KBM-7 (cell line): ENCODE measurements around the gene TRAK1.

ENCODE experiments used
- DNase-seq: peaks from one replicate; pipeline ENCODE4 v3.0.0-alpha.2; 2015
- in situ Hi-C: fragments of 300-500 bp; cut with MboI; formaldehyde crosslinking; loops from 2 replicates; pipeline ENCODE4 v1.14.3; 2020; ENCODE audit warnings: low sequenced_read_pairs, low pct_unique_long_range_greater_than_20kb, mixed read lengths

TRAK1 gene

DNA sequence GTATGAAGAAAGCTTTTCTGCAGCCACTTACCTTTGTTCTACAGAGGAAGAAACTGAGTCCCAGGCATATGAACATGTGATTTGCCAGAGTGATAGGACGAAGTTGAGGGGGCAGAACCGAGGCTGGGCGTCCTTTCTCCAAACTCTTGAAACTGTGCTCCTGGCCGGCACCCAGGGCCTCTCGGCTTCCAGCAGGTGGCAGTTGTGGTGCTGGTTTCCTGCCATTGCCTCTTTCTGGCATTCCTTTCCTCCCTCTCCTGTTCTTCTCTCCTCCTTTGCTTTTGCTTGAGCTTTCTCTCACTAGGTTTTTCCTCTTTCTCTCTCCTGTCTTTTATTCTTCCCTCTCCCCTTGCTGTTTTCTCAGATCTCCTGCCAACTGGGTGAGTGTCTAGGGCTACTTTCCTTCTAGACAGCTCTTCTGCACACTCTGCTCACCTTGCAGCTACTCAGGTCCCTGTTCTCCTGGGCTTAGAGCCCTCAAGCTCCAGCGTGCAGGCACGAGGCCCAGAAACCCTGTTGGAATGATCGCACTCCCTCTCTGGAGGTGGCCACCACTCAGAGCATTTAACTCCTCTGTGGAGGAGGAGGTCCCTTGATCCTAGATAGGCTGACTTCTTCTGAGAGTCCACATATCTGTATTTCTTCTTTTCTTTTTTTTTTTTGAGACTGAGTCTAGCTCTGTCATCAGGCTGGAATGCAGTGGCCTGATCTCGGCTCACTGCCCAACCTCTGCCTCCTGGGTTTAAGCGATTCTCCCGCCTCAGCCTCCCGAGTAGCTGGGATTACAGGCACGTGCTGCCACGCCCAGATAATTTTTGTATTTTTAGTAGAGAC lies 26.2 kb downstream of the TRAK1 start:
- in situ Hi-C loops = loop anchor here (25.0 kb wide), 1 partner anchor 320 kb away; no protein-coding TSS in a partner anchor

DNA sequence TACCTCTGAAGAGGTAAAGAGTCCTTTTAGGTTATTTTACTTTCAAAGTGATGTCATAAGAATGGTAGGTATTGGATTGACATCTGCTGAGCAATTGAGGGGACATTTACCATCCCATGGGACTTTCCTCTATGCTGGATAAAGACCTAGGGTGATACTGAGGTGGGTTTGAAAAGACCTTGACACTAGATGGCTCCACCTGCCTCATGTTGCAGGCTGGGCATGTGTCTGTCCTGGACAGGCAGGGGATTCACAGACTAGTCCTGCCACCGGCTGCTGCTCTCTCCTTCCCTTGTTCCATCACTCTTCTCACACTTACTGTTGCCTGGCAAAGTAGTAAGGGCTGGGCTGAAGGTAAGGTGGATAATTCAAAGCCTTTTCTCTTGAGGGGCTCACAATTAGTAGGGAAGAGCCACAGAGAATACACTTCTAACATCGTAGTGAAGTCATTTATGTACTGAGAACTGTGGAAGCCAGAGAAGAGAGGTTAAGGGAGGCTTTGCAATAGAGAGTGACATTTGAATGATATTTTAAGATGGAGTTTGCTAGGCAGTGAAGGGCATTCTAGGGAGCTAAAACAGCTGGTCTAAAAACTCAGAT lies 27.7 kb downstream of the TRAK1 start:
- in situ Hi-C loops = loop anchor here (25.0 kb wide), 1 partner anchor 318 kb away; no protein-coding TSS in a partner anchor
- DNase-seq = peak; percentile 67

More for the DNA sequence above, 26.2 kb downstream of the TRAK1 start:
- no peak for DNase-seq

DNA sequence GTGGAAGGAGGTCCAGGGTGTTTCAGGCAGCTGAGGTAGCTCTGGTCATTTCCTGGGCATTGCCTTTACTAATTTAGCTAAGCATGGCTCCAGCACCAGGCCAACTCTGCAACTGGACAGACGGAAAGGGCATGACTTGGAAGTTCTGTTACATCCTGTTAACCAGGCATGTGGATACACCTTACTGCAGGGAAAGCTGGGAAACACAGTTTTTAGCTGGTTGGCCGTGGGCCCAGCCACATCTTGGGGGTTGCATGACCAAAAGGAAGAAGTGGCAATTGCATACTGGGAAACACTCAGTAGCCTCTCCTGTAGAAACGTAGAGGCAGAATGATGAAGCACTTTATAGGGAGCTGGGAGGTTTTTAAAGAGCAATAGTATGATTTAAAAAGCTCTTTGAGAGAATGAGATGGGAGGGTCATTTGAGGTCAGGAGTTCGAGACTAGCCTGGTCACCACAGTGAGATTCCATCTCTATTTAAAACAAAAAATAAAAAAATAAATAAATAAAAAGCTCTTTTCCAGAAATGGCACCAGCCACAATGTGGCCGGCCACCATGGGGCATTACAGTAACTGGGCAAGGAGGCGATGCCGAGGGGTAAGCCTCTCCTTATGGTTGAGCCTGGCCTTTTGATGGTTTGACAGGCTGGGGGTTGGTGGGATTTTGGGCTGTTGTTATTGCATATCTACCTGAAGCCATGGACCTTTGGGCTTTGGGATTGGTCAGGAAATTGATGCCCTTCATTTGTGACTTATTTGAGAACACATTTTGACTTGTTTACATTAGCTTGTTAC lies 28.6 kb downstream of the TRAK1 start:
- DNase-seq = peak; percentile 38
- in situ Hi-C loops = loop anchor here (25.0 kb wide), 1 partner anchor 318 kb away; no protein-coding TSS in a partner anchor

DNA sequence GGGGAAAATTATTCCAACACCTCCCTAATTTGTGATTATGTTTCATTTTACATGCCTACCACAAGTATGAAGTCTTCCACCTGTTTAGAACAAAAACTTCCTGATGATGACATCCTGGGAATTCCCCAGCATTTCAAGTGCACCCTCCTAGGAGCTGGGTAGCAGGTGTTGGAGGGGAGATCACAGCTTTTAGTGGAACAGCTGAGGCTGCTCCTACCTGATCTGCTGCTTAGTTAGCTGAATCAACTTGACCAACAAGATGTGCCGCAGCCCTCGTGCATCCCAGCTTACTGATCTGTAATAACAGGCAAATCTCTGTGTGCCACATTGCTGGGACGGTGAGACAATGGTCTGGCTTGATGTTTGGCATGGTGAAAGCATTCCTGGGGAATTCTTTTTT lies 29.7 kb downstream of the TRAK1 start:
- DNase-seq = no peak
- in situ Hi-C loops = loop anchor here (25.0 kb wide), 1 partner anchor 316 kb away; no protein-coding TSS in a partner anchor

DNA sequence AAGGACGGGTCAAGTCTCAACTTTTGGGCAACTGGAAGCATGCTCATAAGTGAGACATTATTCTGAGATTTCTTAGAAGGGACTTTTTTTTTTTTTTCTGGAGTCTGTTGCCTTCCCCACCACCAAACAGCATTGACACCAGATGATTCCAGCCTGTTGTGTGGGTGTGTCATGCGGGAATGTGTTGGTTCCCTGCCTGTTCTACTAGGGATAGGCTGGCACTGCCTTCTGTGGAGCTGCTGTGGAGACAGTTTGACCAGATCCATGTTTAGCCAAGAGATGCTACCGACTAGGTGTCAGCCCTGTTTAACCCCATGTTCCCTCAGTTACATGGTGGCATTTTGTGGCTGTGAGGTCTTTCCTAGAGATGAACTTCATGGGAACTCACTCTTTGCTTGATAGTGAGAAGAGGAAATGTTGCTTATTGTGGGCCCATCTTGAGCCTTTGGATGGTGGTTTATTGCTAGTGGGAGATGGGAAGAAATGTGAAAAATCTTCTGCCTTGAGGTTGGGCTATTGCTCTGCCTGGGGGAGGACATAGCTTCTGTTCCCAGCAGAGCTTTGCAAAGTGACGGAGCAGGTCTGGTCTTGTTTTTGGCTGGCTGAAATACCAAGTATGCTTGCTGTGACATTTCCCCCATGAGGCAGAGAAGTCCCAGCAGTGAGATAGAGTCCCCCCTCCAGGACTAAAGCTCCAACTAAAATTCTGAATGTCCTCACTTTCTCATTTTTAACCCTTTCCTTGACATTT lies 31.3 kb downstream of the TRAK1 start:
- DNase-seq = no peak
- in situ Hi-C loops = loop anchor here (25.0 kb wide), 1 partner anchor 315 kb away; no protein-coding TSS in a partner anchor

DNA sequence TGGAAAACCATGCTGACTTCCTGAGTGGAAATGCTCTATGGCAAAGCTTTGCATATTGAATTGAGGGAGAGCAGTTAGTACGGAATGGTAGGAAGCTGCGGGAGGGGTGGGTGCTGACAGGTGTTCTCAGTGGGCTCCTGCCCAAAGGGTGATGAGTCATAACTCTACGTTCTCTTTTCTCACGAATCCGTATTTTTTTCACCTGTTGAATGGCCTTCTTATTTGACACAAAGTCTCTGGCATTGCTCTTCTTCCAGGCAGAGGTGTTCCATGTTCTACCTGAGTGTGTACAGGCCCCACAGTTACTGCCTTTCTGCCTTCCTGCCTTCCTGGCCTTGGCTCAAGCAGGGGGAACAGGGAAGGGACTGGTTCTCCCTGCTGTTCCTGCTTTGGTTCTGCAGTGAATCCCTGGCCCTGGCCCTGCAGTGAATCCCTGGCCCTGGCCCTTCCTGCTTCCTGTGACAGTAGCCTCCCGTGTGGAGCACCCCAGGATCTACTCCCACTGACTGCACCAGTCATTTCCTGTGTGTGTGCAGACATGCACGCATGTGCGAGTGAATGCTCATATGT lies 31.9 kb downstream of the TRAK1 start:
- DNase-seq = no peak
- in situ Hi-C loops = loop anchor here (25.0 kb wide), 1 partner anchor 314 kb away; no protein-coding TSS in a partner anchor

DNA sequence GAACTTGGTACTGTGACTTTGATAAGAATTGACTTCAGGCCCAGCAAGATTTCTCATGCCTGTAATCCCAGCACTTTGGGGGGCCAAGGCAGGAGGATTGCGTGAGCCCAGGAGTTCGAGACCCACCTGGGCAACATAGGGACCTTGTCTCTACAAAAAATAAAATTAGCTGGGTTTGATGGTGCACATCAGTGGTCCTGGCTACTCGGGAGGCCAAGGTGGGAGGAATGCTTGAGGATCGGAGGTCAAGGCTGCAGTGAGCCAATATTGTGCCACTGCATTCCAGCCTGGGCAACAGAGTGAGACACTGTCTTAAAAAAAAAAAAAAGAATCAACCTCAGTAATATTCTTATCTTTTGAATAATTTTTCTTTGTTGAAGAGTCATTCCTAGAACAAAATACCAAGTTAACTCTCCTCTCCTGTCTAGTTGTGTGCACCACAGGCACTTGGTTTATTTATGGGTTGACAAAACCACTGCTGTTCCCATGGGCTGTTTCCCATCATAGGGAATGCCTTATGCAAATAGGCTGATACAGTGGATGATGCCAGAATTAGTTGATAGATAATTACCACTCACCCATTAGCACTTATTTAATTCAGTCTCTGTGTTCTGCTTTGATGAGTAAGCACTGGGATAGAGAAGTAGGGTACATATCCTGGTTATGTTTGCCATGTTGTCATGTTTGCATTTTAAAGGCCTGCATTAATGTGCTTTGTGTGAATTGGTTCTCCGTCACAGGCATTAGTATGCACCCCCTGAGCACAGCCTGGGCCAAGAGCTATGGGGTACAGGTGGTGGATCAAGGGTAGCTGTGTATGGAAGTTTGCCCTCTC lies 32.9 kb downstream of the TRAK1 start:
- no peak for DNase-seq
- in situ Hi-C loops = loop anchor here (25.0 kb wide), 1 partner anchor 313 kb away; no protein-coding TSS in a partner anchor

DNA sequence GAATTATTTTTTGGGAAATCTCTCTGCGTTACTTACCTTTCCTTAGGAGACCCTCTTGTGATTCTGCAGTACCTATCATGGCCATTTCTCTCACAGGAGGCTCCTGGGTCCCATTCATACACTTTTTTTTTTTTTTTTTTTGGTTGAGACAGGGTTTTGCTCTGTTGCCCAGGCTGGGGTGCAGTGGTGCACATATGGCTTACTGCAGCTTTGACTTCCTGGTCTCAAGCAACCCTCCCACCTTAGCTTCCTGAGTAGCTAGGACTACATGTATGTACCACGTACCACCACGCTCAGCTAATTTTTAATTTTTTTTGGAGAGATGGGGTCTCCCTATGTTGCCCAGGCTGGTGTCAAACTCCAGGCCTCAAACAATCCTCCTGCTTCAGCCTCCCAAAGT lies 36.1 kb downstream of the TRAK1 start:
- in situ Hi-C loops = no loop called here
- no peak for DNase-seq

DNA sequence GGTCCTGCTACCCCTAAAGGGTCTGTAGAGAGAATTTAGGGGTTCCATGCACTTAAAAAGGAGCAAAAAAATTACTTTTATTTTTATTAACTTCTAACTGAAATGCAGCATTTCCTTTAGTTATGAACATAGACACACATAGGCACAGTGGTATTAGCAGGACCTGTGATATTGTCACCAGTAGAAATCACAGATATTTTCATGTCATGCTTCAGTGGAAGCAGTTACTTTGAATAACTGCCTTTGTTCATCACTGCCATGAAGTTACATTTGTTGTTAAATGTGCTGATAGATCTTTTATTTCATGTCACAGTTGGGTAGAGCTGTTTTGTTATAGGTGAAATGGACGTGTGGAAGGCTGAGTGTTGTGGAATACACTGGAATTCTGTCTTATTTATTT lies 37.4 kb downstream of the TRAK1 start:
- in situ Hi-C loops = no loop called here
- no peak for DNase-seq

DNA sequence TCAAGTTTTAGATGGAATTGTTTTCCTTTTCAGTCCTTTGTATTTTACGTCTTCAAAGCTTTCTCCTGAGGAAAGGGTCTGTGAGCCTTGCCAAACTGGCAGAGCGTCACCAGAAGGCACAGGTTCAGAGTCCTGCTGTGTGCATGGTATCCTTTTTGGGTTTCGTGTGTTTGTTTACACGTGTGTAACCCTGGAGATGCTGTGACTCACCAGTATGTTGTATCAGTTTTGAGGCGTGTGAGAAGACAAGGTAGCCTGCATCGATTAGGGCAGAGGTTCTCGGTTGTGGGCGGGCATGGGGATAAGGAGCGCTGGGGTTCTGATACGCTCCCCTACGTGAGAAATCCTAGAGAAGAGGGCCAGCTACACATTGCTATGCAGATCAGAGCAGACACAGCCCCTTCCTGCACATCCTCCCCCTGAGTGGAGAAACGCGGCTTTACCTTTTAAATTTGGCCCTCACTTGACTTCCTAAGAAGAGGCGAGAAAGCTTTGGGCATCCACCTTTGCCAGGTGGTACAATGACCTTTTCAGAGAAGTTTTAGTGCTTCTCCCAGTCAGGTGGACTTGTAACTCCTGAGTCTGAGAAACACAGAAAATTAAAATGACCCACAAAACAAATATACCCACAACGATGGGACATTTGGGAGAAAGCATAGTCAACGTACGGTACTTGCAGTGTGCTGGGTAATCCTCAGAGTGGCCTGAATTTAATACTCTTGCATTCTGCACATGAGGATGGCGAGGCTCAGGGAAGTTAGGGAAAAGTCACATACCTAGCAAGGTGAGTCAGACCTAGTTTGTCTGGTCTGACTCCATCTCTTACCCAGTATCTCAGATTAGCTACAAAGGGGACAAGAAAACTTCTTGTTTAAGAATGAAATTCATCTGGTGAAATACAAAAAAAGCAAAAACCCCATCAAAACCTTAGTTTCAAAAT lies 38.1 kb downstream of the TRAK1 start:
- in situ Hi-C loops = no loop called here
- no peak for DNase-seq

DNA sequence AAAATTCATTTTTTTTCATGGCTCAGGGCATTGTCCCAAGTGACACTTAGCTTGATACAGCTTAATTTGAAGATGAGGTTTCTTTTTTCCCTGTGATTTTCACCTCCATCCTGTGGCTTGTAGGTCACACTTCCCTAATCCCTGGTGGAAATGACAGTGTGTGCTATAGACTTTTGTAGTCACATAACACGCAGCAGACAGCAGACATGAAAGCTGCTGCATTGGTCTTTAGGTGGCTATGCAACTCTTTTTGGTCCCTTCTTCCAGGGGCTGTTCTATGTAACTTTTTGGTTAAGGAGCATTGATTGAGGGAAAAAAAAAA lies 38.8 kb downstream of the TRAK1 start:
- in situ Hi-C loops = no loop called here
- no peak for DNase-seq

DNA sequence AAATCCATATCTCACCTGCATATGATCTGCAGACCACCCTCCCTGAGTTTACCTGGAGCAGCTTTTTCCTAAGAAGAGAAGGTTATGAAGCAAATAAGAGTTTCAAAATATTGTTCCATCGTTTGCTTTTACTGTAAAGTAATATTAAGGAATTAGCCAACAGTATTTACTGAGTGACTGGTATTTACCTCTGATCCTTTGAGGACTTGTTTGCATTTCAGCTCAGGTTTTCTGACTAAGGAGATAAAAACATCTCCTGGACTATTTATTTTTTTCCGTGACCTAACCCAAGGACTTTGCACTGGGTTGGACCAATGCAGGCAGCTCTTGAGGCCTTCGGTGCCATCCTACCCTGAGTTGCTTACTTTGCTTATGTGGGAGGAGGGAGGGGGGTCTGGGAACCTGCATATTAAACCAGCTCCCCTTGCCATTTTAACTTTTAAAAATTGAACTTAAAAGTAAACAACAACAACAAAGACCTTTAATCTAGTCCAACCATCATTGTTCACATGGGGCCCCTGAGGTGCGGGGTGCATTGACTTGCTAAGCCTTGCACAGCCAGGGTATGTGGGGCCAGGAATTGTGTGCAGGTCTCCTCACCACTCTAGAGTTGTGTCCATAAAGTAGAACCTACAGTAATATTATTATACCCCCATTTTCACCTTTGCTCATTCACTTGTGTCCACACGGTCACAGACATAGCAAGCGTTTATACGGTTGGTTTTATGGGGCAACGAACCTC lies 39.3 kb downstream of the TRAK1 start:
- no peak for DNase-seq
- in situ Hi-C loops = no loop called here

DNA sequence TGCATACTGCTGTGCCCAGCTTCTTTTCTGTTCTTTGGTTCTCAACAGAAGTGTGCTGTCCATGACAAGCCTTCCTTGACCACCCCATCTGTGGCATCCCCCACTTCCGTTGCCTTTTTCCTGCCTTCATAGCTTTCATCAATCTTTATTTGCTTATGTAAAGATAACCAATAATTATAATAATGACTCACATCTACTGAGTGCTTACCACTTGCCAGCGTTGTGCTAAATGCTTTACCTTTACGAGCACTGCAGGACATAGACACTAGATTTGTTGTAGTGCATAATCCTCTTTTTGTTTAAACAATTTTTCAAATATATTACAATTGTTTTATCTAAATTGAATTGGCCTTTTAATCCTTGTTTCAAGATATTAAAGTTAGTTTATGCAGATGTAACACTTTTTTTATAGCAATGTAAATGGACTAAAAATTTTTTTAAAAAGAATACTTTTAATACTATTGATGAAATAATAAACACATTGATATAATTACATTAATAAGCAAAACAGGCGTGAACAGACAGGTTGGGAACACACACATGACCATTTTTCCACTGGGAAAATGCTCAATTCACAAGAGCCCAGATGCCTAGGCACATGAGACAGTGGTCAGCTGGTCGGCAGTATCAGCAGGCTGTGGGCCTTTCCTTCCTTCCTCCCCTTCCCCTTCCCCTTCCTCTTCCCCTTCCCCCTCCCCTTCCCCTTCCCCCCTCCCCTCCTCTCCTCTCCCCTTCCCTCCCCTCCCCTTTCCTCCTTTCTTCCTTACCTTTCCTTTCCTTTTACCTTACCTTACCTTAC lies 42.5 kb downstream of the TRAK1 start:
- no peak for DNase-seq
- in situ Hi-C loops = no loop called here

DNA sequence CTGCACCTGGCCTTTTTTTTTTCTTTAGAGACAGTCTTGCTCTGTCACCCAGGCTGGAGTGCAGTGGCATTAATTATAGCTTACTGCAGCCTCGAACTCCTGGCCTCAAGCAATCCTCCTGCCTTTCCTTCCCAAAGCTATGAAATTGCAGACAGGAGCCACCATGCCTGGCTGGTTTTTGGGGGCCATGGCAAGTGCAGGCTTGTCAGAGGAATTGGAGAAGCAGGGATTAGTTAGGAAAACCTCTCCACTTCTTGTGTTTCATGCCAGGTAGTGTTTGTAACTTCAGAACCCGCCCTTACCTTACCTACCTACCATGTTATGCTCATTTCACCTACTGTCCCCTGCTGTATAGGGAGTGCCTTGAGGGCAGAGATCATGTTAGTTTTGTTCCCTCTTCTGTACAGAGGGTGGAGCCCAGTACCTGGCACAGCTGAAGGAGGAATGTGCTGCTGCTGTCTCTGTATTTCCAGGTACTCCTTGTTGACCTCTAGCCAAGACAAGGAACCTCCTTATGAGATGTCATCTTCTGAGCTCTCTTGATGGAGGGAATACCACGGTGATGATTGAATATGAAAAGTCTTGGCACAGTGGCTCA lies 43.8 kb downstream of the TRAK1 start:
- in situ Hi-C loops = no loop called here

More for the DNA sequence above, 43.8 kb downstream of the TRAK1 start:
- no peak for DNase-seq
